Uterus (tissue), 2 donors: ENCODE data around the gene KISS1.

ENCODE experiments used
- CTCF ChIP-seq, 4 experiments: fragments of 200-600 bp in 2 of 4; fragments of 450-650 bp in 2 of 4; sonication (generic) in 2 of 4; IDR thresholded peaks; one replicate each; pipeline ENCODE4 v1.5.1; 2016 to 2019; ENCODE audit warnings: antibody characterized with exemption in 4 of 4, mild to moderate bottlenecking in 2 of 4, moderate library complexity in 1 of 4
- POLR2A ChIP-seq, 2 donors: fragments of 450-650 bp; IDR thresholded peaks; one replicate each; pipeline ENCODE4 v1.6.1; 2016; ENCODE audit warnings: antibody characterized with exemption in 2 of 2, mild to moderate bottlenecking in 1 of 2, moderate library complexity in 1 of 2

- TF ChIP-seq POLR2A (IDR thresholded peaks at IDR 0.05) (no peak), CTCF (IDR thresholded peaks at IDR 0.05) (no peak)
Measured at GRCh38 chr1:204224655-204225054, 28.4 kb upstream of the KISS1 start.
